Astrocyte (in vitro differentiated cells and primary cell): Measurements from ENCODE around the gene PKHD1.

Experiments used
- EZH2 ChIP-seq: IDR thresholded peaks from 2 replicates; pipeline ENCODE4 v1.6.1; 2012; ENCODE audit warnings: mild to moderate bottlenecking, low read length, inconsistent platforms; ENCODE audit not compliant: insufficient read depth
- TF ChIP-seq, protein P1 (sequence below): IDR thresholded peaks from 2 replicates; pipeline ENCODE4 v1.5.1; 2011; ENCODE audit warnings: low read depth, mild to moderate bottlenecking, inconsistent platforms, low read length, moderate library complexity; ENCODE audit not compliant: insufficient read depth

GRCh38 chr6:51654647-51655046, 432.8 kb downstream of the PKHD1 start:
- TF ChIP-seq, protein P1, sequence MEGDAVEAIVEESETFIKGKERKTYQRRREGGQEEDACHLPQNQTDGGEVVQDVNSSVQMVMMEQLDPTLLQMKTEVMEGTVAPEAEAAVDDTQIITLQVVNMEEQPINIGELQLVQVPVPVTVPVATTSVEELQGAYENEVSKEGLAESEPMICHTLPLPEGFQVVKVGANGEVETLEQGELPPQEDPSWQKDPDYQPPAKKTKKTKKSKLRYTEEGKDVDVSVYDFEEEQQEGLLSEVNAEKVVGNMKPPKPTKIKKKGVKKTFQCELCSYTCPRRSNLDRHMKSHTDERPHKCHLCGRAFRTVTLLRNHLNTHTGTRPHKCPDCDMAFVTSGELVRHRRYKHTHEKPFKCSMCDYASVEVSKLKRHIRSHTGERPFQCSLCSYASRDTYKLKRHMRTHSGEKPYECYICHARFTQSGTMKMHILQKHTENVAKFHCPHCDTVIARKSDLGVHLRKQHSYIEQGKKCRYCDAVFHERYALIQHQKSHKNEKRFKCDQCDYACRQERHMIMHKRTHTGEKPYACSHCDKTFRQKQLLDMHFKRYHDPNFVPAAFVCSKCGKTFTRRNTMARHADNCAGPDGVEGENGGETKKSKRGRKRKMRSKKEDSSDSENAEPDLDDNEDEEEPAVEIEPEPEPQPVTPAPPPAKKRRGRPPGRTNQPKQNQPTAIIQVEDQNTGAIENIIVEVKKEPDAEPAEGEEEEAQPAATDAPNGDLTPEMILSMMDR = no peak
- TF ChIP-seq EZH2 = no peak
